WERI-Rb-1 (cell line): ENCODE measurements around the gene TAF1A.

Experiments
- DNase-seq: peaks from one replicate; pipeline ENCODE4 v3.0.0-alpha.2; 2020
- H3K27ac ChIP-seq: fragments of 250-450 bp; sonication (Bioruptor Pico); 2 replicates; pipeline ENCODE4 v1.5.1; 2020; ENCODE audit warnings: mild to moderate bottlenecking, moderate library complexity
- H3K27me3 ChIP-seq: fragments of 250-450 bp; sonication (Bioruptor Pico); 2 replicates; pipeline ENCODE4 v1.5.1; 2021; ENCODE audit warnings: mild to moderate bottlenecking, low read depth, moderate library complexity; ENCODE audit not compliant: insufficient read depth, severe bottlenecking
- H3K36me3 ChIP-seq: fragments of 250-450 bp; sonication (Bioruptor Pico); 2 replicates; pipeline ENCODE4 v1.5.1; 2020; ENCODE audit warnings: mild to moderate bottlenecking, moderate library complexity
- H3K4me3 ChIP-seq: 2 replicates; pipeline ENCODE4 v1.5.1; 2011; ENCODE audit warnings: low read depth, mild to moderate bottlenecking, control low read depth, low read length
- H3K9me3 ChIP-seq: fragments of 250-450 bp; sonication (Bioruptor Pico); 2 replicates; pipeline ENCODE4 v1.5.1; 2021; ENCODE audit warnings: mild to moderate bottlenecking, moderate library complexity; ENCODE audit not compliant: severe bottlenecking
- TF ChIP-seq, protein P1 (sequence below): IDR thresholded peaks from 2 replicates; pipeline ENCODE4 v1.5.1; 2011; ENCODE audit warnings: low read depth, mild to moderate bottlenecking, control low read depth, inconsistent platforms, low read length

Gene TAF1A

DNA sequence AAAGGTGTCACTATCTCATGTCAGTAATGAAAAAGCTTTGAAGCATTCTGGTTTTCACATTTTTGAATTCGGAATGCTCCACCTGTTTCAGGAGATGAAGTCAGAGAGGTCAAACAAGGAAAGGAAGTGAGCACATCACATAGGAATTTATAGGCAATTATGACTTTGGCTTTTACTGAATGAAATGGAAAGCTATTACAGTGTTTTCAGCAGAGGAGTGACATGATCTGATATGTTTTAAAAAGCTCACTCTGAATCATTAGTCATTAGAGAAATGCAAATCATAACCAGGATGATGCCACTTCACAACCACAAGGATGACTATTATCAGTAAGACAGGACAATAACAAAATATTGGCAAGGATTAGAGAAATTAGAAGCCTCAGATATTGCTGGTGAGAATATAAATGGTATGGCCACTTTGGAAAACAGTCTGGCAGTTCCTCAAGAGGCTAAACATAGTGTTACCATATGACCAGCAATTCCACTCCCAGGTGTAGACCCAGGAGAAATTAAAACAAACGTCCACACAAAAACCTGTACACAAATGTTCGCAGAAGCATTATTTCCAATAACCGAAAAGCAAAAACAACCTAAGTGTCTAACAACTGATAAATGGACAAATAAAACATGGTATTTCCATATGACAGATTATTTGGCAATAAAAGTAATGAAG lies 7.5 kb downstream of the TAF1A start:
- no peak for DNase-seq
- TF ChIP-seq, protein P1, sequence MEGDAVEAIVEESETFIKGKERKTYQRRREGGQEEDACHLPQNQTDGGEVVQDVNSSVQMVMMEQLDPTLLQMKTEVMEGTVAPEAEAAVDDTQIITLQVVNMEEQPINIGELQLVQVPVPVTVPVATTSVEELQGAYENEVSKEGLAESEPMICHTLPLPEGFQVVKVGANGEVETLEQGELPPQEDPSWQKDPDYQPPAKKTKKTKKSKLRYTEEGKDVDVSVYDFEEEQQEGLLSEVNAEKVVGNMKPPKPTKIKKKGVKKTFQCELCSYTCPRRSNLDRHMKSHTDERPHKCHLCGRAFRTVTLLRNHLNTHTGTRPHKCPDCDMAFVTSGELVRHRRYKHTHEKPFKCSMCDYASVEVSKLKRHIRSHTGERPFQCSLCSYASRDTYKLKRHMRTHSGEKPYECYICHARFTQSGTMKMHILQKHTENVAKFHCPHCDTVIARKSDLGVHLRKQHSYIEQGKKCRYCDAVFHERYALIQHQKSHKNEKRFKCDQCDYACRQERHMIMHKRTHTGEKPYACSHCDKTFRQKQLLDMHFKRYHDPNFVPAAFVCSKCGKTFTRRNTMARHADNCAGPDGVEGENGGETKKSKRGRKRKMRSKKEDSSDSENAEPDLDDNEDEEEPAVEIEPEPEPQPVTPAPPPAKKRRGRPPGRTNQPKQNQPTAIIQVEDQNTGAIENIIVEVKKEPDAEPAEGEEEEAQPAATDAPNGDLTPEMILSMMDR, result no peak
- Histone ChIP-seq H3K9me3 (no peaks in the 10 kb centered on the region), H3K27me3 (no peaks in the 10 kb centered on the region), H3K36me3 (no peaks in the 10 kb centered on the region), H3K27ac (no peak overlapping the region), H3K4me3 (no peak overlapping the region)

DNA sequence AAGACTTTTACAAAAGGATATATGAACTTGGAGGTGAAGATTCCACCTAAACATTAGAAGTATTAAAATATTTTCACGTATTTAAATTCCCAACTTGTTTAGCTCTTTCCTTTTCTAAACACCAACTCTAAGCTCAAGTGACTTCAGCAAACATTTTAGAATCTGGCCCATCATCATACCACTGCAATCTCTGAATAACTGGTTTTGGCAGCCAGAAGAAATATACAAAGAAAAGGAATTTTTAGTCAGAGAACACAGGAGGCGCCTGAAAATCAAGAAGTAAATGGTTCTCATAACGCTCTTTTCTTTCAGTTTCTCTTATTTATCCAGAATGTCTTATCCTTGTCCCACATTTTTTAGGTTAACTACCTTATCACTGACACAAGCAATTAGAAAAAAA lies 10.4 kb downstream of the TAF1A start:
- Histone ChIP-seq H3K36me3 (no peaks in the 10 kb centered on the region), H3K27me3 (no peaks in the 10 kb centered on the region), H3K9me3 (no peaks in the 10 kb centered on the region), H3K4me3 (no peak overlapping the region), H3K27ac (no peak overlapping the region)
- TF ChIP-seq, protein P1, result no peak
- no peak for DNase-seq

DNA sequence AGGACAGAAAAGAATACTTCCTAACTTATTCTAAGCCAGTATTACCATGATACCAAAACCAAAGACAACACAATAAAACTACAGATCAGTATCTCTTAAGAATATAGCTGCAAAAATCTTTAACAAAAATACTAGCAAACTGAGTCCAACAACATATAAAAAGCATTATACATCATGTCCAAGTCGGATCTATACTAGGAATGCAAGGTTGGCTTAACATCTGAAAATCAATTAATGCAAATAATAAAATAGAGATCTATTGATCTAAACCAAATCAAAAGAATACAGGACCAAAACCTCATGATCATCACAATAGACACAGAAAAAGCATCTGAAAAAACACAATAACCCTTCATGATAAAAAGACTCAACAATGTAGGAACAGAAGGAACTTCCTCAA lies 18.9 kb downstream of the TAF1A start:
- TF ChIP-seq, protein P1, result no peak
- Histone ChIP-seq H3K27me3 (no peaks in the 10 kb centered on the region), H3K27ac (no peak overlapping the region), H3K36me3 (no peaks in the 10 kb centered on the region; the same call in 1 of the 2 replicates), H3K4me3 (no peak overlapping the region), H3K9me3 (no peaks in the 10 kb centered on the region)
- no peak for DNase-seq

DNA sequence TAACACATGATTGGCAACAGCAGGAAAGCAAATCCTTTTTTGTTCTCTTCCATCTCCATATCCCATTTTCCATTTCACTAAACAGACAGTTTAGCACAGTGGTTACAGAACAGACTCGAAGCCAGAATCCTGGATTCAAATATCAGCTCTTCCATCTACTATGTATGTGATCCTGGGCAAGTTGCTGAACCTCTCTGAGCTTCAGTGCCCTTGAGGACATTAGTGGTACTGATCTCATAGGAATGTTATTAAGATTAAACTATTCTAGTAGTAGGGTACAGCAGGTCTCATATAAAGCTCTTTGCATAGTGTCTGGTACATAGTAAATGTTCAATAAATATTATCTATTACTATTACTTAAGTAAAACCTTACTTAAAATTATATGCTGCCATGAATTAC lies 28.1 kb downstream of the TAF1A start:
- H3K27ac ChIP-seq, result no peak overlapping the region
- no peak overlapping the region for H3K4me3 ChIP-seq
- H3K9me3 ChIP-seq, result no peaks in the 10 kb centered on the region
- H3K36me3 ChIP-seq, result no peaks in the 10 kb centered on the region
- TF ChIP-seq, protein P1, result no peak
- DNase-seq, result no peak
- H3K27me3 ChIP-seq, result no peaks in the 10 kb centered on the region

DNA sequence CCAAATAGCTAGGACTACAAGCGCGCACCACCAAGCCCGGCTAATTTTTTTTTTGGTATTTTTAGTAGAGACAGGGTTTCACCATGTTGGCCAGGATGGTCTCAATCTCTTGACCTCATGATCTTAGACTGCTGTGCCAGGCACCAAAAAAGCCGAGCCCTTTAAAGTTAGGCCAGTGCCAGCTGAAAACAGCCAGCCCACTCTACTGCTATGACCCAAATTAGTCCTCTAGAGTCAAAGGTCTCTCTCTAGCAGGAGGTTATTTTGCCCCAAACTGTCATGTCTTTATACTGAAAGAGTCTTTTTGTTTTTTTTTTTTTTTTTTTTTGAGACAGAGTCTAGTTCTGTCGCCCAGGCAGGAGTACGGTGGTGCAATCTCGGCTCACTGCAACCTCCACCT lies 32.2 kb downstream of the TAF1A start:
- H3K9me3 ChIP-seq, result no peaks in the 10 kb centered on the region
- DNase-seq, result no peak
- no peak overlapping the region for H3K4me3 ChIP-seq
- no peaks in the 10 kb centered on the region for H3K27me3 ChIP-seq
- H3K36me3 ChIP-seq, result no peaks in the 10 kb centered on the region
- TF ChIP-seq, protein P1, result no peak
- no peak overlapping the region for H3K27ac ChIP-seq

DNA sequence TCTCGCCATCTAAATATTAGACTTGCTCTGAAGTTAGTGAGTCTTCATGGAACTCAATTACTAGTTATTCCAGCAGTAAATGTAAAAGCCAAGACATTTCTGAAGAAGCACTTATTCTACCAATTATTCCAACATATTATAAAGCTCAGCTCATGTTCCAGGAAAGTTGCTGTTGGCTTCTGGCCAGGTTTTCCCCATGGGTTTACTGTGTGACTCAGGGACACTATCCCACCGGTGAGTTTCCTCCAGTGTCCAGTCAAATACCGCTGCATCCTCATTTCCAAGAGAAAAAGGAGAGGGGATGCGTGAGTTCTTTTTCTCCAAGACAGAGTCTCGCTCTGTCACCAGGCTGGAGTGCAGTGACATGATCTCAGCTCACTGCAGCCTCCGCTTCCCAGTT lies 32.6 kb downstream of the TAF1A start:
- H3K27me3 ChIP-seq, result no peaks in the 10 kb centered on the region
- no peaks in the 10 kb centered on the region for H3K36me3 ChIP-seq
- no peak overlapping the region for H3K27ac ChIP-seq
- TF ChIP-seq, protein P1, result no peak
- no peaks in the 10 kb centered on the region for H3K9me3 ChIP-seq
- no peak overlapping the region for H3K4me3 ChIP-seq
- DNase-seq, result no peak
